ENCODE results near the gene KIAA0586.
"Not testable (repeated sequence)": the region's sequence is repeated elsewhere in the genome, so short reads cannot be mapped to it uniquely, and the experiment has no call there.

Gene KIAA0586

GRCh38 chr14:58575956-58576355 is 148.4 kb downstream of the KIAA0586 start:
- no peak for DNase-seq (ENCODE audit: low read depth)
- H3K4me3 ChIP-seq (ENCODE audit: control insufficient read depth, low read depth, low read length) = no peak overlapping the region
- no peak for TF ChIP-seq CTCF (IDR thresholded peaks at IDR 0.05; ENCODE audit: control insufficient read depth, insufficient read depth, low read depth, low read length, missing control alignments)

- not testable (repeated sequence) for H3K4me3 ChIP-seq (ENCODE audit: control insufficient read depth, low read depth, low read length); DNase-seq (ENCODE audit: low read depth)
Observed at GRCh38 chr14:58580035-58580434, 152.5 kb downstream of the KIAA0586 start.

GRCh38 chr14:58581389-58581788 is 153.9 kb downstream of the KIAA0586 start:
- not testable (repeated sequence) for H3K4me3 ChIP-seq (ENCODE audit: control insufficient read depth, low read depth, low read length); DNase-seq (ENCODE audit: low read depth)

- DNase-seq (ENCODE audit: low read depth) = no peak
- no peak overlapping the region for H3K4me3 ChIP-seq (ENCODE audit: control insufficient read depth, low read depth, low read length)
- TF ChIP-seq CTCF (IDR thresholded peaks at IDR 0.05; ENCODE audit: control insufficient read depth, insufficient read depth, low read depth, low read length, missing control alignments) = no peak
Observed at GRCh38 chr14:58584383-58584782, 156.9 kb downstream of the KIAA0586 start.

GRCh38 chr14:58587271-58587670 is 159.8 kb downstream of the KIAA0586 start:
- DNase-seq (ENCODE audit: low read depth) = peak; percentile 24
- H3K4me3 ChIP-seq (ENCODE audit: control insufficient read depth, low read depth, low read length) = no peak overlapping the region
- no peak for TF ChIP-seq CTCF (IDR thresholded peaks at IDR 0.05; ENCODE audit: control insufficient read depth, insufficient read depth, low read depth, low read length, missing control alignments)

GRCh38 chr14:58588321-58588720 is 160.8 kb downstream of the KIAA0586 start:
- not testable (repeated sequence) for DNase-seq (ENCODE audit: low read depth); H3K4me3 ChIP-seq (ENCODE audit: control insufficient read depth, low read depth, low read length)

- H3K4me3 ChIP-seq (ENCODE audit: control insufficient read depth, low read depth, low read length) = no peak overlapping the region
- no peak for DNase-seq (ENCODE audit: low read depth)
- no peak for TF ChIP-seq CTCF (IDR thresholded peaks at IDR 0.05; ENCODE audit: control insufficient read depth, insufficient read depth, low read depth, low read length, missing control alignments)
Observed at GRCh38 chr14:58593977-58594376, 166.5 kb downstream of the KIAA0586 start.

GRCh38 chr14:58597041-58597440 is 169.5 kb downstream of the KIAA0586 start:
- DNase-seq (ENCODE audit: low read depth) = no peak
- TF ChIP-seq CTCF (IDR thresholded peaks at IDR 0.05; ENCODE audit: control insufficient read depth, insufficient read depth, low read depth, low read length, missing control alignments) = no peak
- no peak overlapping the region for H3K4me3 ChIP-seq (ENCODE audit: control insufficient read depth, low read depth, low read length)
